NCI-H1694 (cell line): ENCODE results near the gene PER2.

Experiments
- DNase-seq: peaks from one replicate; lab custom pipeline; 2025; lab: John Stamatoyannopoulos, UW

The PER2 gene

DNA sequence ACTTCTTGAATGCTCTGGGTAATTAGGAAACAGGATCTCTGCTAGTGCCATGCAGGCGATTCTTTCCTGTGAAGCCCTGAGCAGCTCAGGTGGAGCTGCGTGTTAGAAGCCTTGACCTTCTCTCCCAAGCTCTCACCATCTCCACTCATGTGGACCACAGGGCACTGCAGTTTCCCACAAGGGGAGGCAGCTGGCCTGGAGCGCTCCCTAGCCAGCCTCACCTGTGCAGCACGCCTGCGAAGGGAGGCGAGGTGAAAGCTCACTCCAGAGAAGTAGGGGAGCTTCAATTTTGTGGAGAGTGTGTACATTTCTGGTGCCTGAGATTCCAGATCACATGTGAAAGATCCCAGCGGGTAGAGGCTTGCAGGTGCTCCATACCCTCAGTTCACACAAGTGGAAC is 37.5 kb downstream of the PER2 start:
- DNase-seq: no peak

DNA sequence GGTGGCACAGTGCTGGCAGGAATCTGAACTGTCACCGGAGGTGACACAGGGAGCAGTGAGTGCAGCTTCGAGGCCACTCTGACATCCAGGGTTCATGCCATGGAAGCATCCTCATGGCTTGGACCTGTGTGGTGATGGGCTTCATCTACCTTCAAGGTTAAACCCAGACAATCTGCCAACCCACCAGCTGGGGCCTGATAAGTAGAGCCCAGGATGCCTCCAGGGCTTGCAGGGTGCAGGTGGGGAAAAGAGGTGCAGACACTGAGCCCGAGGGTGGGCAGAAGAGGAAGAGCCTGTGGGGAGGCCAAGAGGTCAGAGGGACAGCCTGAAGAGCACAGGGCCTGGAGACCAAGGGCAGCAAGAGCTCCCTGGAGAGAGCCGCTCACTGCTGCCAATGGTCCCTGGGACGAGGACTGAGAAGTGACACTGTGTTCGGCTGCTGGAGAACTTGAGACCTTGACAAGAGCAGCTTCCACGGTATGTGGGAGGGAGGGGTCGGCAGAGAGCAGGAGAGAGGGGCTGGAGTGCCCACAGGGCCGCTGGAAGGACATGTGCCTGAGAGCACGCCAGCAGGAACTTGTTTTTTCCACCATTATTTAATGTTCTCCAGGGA is 40.5 kb downstream of the PER2 start:
- no peak for DNase-seq

DNA sequence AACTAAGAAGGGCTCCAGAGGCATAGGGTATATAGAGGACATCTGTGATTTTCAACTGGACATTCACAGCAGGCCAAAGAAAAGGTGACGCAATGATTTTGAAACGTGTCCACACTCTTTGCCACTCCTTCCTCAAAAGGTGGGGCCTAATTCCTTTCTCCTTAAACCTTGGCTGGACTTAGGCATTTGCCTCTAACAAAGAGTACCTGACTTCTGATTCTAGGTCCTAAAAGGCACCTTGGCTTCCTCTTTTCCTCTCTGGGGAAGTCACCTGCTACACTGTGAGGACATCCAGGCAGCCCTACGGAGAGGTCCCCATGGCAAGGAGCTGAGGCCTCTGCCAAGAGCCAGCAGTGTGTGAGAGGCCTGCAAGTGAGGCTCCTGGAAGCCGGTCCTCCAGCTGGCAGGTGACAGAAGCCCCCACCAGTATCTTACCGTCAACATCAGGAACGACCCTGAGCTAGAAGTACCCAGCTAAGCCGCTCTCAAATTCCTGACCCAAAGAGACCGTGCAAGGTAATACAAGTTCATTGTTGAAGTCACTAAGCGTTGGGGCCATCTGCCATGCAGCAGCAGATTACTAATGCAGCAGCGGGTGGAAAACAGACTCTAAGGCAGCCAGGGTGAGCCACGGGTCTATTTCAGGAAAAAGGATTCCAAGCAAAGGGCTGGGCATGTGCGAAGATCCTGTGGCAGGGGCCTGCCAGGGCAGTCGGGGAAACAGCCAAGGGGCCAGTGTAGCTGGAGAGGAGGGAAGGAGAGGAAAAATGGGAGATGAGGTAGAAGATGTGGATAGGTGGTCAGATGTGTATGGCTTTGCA is 41.2 kb downstream of the PER2 start:
- DNase-seq: peak; percentile 83

DNA sequence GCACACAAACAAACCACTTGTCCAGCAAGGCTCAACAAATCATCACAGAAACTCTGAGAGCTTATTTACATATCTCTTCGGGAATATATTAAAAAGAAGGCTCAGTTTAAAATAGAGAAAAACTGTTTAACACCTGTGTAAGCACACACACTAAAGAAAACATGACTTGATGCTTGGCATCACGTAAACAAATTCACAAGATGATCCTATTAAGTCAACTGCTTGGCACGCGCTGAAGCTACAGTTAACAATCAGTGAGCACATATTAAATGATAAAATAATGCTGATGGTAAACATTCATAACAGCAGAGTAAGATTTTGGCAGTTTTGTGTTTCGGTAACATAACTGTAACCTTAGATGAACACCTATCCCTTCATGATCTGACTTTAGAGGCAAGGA is 44.3 kb downstream of the PER2 start:
- no peak for DNase-seq

DNA sequence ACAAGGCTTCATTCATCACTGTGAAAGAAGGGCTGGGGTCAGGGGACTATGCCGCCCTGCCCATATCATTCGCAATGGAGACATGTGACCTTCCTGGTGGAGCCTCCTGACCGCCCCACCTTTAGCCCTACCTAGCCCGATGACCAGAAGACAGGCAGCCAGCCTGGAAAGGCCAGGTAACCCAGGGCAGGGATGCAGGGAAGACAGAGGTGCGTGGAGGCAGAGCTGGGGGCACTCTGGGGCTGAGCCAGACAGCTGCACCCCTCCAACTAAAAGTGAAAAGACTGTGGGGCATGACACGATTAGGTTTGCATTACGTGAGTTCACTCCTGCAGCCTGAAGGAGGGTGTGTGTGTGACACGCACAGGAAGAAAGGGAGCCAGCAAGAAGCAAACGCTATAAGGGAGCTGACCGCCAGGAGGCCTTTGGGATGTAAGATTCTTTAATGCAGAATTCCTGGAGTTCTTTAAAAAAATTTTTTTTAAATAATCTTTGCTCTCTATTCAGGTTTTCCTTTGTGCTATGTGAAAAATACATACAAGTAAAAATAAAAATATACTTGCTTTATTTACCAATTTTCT is 44.8 kb downstream of the PER2 start:
- no peak for DNase-seq

DNA sequence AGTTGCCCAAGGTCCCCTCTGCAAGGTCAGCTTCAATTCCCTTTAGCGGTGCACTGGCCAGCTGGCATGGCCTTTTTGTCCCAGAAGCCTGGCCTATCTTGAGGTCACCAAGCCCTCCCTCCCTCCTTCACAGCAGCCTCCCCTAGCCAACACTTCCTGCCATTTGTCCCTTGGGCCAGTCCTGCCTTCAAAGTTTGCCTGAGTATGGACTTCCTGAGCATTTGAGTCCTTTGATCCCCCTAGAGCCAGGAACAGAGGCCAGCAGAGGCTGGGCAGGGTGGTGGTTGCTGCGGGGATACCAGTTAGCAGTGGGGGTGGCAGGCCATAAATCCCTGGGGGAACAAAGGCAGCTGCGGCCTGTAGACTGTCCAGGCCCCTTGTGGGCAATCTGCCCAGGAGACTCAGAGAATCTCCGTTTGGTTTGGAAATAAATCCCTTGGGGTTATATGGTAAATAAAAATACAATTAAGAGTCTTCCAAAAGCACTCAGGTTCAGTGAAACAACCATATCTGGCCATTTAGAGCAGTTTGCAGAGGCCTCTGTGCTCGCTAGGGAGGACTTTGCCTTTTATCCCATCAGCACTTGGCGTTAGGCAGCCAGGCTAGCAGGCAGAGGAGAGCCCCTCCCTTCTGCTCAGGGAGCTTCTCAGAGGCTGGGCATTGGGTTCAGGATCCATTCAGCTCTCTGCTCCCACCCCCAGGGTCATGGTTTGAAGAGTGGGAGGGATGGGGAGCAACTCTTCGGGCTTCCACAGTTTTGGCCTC is 45.5 kb downstream of the PER2 start:
- no peak for DNase-seq

DNA sequence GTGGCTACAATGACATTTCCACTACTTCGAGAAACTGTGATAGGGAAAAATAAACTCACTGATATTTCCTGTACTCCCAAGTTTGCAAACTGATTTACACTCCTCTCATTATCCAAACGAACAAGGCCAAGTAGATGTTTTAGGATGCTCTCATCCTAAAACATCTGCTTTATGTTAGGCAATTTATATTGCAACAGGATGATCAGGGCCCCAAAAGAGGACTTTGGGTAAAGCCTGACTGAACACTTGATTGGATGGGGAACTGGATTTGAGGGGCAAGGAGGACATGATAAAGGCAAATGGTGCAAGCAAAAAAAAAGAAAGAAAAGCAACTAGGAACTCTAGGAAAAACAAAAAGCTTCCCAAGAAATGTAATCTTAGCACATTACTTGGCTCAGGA is 46.4 kb downstream of the PER2 start:
- DNase-seq: no peak

DNA sequence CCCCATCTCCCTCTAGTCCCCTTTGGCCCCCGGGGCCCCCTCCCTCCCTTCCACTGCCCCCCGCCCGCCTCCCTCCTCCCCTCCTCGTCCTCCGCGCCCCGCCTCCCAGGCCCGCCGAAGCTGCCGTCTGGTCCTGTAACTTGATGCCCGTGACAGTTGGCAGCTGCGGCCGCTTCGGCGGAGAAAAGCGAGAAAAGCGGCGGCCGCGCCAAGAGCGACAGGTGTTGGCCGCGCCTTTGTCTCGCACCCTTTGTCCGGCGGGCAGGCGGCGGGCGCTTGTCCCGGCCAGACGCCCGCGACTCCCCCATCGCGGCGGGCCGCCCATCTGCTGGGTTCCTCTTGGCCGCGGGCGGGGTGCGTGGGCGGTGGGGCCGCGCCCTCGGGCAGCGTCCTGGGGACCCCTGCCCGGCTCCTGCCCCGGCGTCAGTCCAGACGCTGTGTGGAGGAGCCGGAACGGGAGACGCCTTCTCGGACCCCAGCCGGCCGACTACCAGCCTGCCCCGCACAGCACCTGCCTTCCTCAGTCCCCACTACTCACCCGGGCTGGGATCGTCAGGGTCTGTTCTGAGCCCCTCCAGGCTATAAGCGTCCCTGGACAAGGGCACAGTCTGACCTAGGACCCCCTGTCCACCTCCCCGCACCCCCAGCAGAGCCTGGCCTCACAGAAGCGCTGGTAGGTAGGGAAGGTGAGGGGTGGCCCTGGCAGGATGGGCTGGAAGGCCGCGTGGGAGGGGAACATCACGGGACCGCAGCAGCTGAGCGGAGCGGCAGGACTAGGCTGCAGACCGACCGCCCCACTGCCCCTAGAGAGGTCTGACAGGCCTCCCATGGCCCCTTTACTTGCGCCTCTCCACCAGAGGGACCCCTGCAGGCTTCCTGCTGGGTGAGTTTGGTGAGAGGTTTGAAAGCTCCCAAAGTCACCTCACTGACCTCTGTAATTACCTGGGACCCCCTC is 47.4 kb downstream of the PER2 start:
- peak; percentile 73 for DNase-seq

DNA sequence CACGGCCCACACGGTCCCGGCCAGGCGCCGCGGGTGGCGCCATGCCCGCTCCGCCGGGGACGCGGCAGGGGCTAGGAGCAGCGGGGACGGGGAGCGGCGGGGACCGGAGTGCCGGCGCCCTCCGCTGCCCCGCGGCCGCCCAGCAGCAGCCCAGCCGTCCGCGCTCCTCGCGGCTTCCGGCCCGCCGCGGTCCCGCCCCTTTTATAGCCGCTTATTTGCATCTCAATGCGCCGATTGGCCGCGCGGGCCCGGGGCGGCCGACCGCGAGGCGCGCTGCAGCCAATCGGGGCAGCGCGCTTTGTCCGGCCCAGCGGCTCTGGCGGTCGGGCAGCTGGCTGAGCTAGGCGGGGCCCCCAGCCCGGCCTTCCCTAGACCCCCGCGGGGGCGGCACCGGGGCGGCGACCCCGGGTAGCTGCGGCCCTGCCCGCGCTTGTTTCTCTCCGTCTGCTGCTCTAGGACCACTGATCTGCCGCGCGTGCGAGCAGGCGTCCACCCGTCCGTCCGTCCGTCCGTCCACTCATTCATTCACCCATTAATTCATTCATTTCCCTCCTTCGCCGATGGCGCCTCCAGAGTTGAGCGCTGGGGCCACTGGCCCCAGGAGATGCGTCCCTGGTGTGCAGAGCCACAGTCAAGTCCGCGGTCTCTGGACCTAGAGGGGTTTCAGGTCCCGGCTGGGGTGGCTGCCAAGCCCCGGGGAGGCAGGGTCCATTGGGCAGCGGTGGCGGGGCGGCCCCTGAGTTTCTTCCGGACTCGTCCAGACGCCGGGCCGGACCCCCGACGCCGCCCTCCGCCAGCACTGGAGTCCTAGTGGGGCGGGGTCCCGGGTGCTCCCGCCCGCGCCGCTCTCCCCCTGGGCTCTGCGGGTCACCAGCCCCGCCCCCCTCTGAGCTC is 48.3 kb downstream of the PER2 start, which contains the start of gene HES6:
Gene HES6 (minus strand): TSS at position 176 of the 894 bp plus-strand sequence. CDS start 133 bp downstream, at position 43.
- DNase-seq: peak; percentile 74

DNA sequence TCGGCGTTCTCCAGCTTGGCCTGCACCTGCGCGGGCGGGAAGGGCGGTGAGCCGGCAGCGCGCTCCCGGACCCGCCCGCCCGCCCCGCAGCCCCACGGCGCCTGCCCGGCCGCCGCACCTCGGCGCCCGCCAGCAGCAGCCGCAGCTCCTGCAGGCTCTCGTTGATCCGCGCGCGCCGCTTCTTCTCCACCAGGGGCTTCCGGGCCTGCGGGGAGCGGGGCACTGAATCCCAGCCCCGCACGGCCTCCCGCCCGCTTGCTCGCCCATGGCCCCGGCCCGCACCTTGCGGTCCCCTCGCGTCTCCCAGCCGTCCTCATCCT is 48.9 kb downstream of the PER2 start:
- no peak for DNase-seq

DNA sequence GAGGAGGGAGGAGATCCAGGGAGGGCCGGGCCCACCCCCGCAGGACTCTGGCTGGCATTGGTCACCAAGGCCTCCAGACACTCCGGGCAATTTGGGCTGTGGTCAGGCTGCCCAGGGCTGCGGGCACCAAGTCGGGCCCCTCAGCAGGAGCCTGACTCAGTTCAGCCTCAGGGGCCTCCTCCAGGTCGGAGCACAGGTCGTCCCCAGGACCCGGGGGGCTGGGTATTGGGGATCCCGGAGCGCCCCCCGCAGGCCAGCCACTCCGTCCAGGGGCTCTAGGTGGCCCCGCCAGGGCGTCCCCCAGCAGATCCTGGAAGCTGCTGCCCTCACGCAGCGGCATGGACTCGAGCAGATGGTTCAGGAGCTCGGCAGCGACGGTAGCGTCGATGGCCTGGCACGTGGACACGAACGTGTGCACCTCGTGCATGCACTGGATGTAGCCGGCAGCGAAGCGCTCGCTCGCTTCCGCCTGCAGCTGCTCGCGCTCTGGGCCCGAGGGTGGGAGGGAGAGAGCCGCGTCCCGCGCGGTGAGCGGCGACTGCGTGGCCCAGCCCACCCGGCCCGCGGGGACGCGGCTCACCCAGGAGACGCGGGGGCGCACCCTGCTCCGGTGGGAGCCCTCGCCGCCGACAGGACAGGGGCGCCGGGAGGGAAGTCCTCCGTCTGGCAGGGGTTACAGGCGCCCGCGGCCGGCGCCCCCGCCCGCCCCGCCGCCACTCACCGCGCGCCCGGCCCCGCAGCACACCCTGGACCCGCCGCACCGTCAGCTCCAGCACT is 49.5 kb downstream of the PER2 start:
- DNase-seq: no peak

DNA sequence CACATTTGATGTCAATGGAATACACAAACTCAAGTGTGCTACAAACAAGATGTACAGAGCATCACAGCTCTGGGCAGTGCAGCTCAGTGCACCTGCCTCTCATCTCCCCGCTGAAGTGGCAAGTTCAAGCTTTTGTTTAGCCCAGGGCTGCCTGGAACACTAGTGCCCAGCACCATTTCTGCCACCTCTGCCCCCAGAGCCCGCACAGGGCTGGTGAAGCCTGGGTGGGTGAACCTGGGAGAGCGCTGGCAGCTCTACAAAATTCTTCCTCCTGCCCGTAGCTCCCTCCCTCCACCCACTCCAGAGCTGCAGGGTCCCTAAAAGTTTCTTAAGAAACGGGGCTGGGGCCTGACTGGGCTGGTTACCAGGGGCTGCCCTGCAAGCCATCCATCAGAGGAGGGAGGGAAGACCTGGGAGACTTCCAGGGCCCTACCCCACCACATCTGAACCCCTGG is 50.1 kb downstream of the PER2 start:
- no peak for DNase-seq

DNA sequence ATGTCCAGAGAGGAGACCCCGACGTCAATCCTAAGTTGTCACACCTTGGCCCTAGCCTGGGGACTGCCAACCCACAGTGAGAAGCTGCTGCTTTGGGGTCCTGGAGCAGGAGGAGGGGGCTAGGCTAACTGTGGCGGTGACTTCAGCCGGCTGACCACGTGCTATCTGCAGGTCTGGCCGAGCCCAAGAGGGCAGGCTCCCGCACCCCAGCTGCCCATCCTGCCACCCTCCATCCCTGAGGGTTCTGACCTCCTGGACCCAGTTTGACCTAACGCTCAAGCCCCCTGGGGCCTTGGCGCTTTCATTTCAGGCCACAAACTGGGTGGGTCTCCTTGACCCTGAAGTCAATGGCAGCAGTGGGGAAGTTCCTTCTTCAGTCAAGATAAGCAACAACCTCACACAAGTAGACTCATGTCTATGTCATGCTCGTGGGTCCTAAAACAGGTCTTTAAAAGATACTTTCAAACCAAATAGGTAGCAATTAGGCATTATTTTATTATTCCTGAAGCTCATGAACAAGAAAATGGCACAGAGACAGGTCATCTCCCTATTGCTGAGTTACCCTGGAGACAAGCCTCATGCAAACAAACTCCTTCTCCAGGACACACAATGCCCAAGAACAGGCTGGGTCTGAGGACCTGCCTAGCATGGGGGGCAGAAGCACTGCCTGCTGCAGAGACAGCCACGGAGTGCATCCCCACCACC is 50.8 kb downstream of the PER2 start:
- DNase-seq: no peak

DNA sequence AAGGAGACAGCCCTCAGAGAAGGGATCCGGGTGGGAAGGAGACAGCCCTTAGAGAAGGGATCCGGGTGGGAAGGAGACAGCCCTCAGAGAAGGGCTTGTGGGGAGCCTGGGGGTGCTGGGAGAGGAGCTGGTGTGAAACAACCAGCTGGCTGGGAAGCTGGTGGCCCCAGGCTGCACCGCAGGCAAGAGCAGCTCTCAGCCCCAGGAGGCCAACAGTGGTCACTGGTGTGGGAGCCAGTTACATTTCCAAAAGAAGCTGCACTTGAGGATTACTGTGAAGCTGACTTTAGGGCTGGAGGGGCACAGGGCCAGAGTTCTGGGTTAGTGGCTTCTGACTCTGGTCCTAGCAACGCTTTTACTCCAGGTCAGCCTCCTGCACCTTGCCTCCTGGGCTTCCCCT is 51.8 kb downstream of the PER2 start:
- no peak for DNase-seq

DNA sequence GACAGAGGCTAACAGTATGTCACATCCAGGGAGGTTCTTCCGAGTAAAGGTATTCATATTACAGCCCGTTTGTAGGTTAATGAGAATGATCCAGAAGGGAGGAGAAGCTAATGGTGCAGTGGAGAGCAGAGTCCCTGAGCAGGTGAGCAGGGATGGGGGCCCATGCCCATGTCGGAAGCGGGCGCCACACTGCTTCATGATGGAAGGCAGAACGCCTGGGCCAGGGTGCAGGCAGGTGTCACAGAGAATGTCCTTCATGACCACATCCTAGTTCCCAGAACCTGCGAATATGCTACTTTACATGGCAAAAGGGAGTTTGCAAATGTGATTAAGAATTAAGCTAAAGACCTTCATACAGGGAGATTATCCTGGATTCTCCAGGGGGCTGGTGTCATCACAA is 52.6 kb downstream of the PER2 start:
- no peak for DNase-seq

DNA sequence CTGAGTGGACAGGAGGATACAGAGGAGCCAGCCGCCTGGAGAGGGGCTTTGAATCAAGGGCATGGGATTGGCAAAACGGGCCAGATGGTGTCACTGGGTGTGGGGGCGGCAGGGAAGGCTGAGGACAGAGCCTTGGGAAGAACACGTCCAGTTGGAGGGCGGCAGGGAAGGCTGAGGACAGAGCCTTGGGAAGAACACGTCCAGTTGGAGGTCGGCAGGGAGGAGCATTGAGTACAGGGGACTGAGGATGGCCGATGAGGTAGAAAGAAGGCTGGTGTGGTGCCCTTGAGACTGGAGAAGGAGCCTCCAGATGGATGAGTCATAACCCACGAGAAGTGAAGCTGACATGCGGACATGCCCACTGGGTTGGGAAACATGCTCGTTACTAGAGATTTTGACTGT is 53.1 kb downstream of the PER2 start:
- DNase-seq: no peak

DNA sequence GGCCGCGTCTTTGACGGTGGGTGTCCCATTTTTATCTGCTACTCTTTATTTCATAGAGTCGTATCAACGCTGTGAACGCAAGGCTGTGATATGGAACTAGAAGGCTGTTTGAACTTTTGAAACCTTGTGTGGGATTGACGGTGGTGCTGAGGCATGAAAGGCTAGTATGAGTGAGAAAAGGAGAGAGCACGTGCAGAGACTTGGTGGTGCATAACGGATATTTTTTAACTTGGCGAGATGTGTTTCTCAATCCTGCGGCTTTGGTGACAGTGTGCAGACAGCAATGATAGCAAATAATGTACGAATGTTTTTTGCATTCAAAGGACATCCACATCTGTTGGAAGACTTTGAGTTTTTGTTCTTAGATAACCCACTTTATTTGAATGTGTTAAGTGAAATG is 54.8 kb downstream of the PER2 start:
- no peak for DNase-seq

DNA sequence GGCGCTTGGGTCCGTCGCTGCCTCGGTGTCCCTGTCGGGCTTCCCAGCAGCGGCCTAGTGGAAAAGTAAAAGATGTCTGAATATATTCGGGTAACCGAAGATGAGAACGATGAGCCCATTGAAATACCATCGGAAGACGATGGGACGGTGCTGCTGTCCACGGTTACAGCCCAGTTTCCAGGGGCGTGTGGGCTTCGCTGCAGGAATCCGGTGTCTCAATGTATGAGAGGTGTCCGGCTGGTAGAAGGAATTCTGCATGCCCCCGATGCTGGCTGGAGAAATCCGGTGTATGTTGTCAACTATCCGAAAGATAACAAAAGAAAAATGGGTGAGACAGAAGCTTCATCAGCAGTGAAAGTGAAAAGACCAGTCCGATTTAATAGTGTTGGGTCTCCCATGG is 56.6 kb downstream of the PER2 start:
- DNase-seq: no peak

DNA sequence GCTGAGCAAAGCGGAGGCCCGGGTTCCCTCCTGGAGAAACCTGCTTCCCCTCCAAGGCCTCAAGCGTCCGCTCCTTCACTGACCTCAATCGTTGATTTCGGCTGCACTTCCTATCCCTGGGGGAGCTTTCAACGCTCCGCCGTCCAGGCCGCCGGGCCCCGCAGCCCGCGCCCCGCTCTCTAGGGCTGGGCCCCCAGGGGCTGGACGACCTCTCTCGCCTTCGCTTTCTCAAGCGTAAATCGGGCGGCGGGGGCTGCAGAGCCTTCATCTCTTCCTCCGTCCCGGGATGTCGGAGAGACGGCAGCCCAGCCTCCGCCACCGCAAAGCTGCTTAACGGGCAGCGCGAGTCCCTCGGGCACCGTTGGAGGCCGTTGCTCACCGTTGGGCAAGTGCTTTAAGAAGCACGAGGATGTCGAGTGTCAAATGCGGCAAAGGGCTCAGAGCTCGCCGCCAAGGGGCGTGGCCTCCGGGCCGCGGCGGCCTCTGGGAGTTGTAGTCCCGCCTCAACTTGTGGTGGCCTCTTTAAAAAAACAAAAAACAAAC is 57.1 kb downstream of the PER2 start:
- no peak for DNase-seq
